SKM-1 treated with dmso at 0.1 percent for 144 hours (cell line): ENCODE measurements around the gene NDUFAF7.
"Not testable (repeated sequence)": the region's sequence is repeated elsewhere in the genome, so short reads cannot be mapped to it uniquely, and the experiment has no call there.

Experiments
- DNase-seq: peaks from one replicate; lab custom pipeline; 2025; ENCODE audit not compliant: unreplicated experiment; lab: John Stamatoyannopoulos, UW

NDUFAF7 gene

DNA sequence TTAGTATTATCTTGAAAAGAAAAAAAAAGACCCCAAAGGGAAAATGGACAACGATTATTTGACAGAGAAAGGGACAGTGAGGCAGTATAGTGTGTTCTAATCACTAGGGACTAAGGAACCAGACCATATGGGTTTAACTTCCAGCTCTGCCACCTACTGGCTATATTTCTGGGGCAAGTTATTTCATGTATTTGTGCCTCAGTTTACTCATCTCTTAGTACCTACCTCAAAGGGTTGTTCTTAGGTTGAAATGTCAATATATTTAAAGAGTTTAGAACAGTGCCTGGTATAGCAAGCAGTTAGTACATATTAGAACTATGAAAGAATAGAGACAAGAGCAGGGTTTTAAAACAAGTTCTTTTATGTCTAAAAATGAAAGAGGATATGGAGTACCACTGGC is 50.5 kb downstream of the NDUFAF7 start:
- no peak for DNase-seq

DNA sequence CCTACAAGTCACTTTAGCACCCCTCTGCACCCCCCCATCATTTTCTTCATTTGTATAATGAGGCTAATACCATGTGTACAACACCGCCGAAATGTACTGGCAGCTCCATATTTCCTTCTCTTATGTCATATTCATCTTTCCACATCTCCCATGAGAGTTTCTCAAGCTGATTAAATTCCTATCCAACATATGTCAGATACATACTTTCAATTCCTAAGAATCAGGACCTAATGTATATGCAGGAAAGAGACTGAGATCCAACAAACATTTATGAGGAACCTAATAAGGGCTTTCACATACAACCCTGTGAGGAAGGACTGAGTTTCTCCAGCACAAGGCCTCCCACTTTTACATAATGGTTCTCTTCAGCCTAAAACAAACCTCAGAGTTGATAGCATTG is 51.3 kb downstream of the NDUFAF7 start:
- DNase-seq, result no peak

DNA sequence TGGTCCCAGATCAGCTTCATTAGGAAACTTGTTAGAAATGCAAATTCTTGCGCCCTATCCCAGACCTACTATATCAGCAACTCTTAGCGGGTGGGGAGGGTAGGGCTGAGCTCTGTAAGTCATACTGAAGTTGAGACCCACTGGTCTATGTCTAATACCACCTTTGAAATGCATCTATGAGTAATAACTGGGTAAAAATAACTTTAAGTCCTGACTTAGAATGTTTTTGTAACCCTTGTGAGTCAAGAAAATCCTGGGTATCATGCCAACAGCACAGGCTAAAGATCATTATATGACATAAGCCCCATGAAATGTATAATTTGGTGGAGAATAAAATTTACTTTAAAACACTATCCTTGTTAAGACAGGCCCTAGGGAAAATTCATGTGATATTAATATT is 51.7 kb downstream of the NDUFAF7 start:
- DNase-seq, result no peak

DNA sequence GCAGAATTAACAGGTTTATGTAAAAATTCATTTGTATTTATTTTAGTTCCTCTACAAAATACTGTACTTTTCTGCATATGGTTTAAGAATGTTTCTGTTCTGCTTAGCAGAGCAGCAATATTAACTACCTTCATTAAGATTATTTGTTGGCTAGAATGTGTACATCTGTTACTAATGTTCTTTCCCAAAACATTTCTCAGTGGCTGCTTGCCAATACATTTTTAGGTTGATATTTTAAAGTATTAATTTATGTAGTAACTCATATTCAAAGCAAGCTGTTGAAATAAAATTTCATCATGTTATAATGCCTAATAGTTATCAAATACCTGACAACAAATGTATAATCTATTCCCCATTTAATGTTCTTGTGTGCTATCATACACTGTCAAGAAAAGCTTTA is 52.9 kb downstream of the NDUFAF7 start:
- no peak for DNase-seq

DNA sequence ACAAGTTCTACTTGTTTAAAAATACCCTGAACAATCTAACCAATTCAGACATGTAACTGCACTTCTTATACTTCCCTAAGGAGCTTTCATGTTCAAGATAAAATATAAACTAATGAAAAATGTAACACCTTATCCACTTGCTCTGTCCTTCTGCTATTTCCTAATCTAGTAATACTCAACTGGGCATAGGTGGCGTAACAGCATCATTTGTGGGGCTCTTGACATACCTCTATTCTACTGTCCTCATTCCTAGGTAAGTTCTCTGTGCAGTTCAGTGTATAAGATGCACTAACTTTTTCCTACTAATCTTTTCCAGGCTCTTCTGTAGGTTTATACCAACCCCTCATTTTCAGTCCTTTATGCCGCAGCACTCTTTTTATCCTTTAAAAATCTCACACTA is 56.5 kb downstream of the NDUFAF7 start:
- no peak for DNase-seq

DNA sequence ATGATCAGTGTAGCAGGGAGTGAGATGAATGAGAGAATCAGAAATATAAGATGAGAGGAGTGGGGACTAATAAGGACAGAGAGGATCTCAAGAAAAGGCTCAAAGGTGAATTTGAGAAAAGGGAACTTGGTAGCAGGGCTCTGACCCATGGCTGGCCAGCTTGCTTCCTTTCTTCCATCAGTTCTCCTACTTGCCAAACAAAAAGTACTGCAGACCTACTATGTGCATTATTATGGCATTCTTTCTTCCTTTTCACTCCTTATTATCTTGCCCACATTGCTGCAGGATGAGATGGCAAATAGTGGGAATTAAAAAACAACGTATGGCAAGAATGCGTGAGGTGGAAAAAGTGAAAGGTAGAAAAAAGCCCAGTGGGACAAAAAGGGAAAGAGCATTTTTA is 60.2 kb downstream of the NDUFAF7 start:
- no peak for DNase-seq

DNA sequence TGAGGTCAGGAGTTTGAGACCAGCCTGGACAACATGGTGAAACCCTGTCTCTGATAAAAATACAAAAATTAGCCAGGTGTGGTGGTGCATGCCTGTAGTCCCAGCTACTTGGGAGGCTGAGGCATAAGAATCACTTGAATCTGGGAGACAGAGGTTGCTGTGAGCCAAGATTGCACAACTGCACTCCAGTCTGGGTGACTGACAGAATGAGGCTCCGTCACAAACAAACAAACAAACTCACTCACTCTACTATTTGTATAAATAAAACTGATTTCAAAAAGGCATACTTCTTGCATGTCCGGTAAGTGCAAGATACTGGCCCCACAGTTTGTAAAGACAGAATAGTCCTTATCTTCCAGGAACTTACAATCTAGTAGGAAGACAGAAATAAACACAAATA is 63.4 kb downstream of the NDUFAF7 start:
- DNase-seq, result not testable (repeated sequence)

DNA sequence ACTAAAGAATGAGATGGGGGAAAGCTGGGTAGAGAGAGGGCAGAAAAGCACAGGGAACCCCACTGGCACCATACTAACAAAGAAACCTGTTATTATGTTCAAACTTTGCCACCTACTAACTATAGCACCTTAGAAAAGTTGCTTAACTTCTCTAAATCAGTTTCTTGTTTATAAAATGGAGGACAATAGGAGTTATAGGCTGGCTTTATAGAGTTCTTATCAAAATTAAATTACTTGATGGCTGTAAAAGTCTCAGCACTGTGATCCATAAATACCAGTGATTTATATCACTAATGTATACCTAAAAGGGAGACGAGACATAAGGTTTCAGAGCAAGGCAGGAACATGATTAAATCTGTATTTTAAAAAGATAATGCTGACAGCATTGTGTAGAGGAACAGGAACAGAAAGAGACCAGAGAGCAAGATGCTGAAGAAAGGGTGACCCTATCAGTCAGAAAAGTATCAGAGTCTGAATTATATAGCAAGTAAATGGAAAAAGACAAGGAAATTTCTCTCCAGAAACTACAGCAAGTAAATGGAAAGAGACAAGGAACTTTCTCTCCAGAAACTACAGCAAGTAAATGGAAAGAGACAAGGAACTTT is 64.1 kb downstream of the NDUFAF7 start:
- DNase-seq, result no peak

DNA sequence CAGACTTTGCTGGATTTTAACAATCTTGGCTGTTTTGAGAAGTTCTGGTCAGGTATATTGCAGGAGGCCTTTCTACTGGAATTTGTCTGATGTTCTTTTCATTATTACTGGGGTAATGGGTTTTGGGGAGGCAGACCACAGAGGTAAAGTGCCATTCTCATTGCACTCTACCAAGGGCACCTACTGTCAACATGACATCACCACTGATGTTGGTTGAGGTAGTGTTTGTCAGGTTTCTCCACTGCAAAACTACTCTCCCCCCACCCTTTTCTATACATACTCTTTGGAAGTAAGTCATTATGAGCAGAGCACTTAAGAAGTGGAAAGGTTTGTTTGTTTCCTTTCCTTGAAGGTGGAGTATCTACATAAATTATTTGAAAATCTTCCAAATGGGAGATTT is 66.2 kb downstream of the NDUFAF7 start:
- DNase-seq, result no peak
